SK-N-SH (cell line): Measurements from ENCODE around the gene MAP1LC3B. TPM values are rescaled to one million over a fixed set of nuclear protein-coding genes. Genes with fewer than 3 reads are reported as not detected.

Experiments used
- CTCF ChIA-PET: fragments of 300-600, 350-600 bp; formaldehyde crosslinking; extraction: SDS; loops from one replicate; lab custom pipeline; 2021; lab: Yijun Ruan, JAX
- POLR2A ChIA-PET: fragments of 350-600 bp; sonication (Branson Sonifier 250); formaldehyde crosslinking; extraction: SDS; loops from one replicate; lab custom pipeline; 2020; ENCODE audit warnings: antibody characterized with exemption, inconsistent platforms; lab: Yijun Ruan, JAX
- DNase-seq: peaks from one replicate; pipeline ENCODE4 v3.0.0; 2012
- H2AFZ ChIP-seq: fragments of 200-600 bp; sonication (generic); 2 replicates; pipeline ENCODE4 v1.8.1; 2016; ENCODE audit warnings: antibody characterized with exemption, mild to moderate bottlenecking, low read depth
- H3F3A ChIP-seq: fragments of 200-600 bp; sonication (generic); replicated peaks from 2 replicates; pipeline ENCODE3; 2016; ENCODE audit warnings: antibody characterized with exemption, mild to moderate bottlenecking; ENCODE audit not compliant: insufficient read depth
- H3K27ac ChIP-seq, 2 experiments: fragments of 200-500 bp in 1 of 2; fragments of 200-600 bp in 1 of 2; sonication (Bioruptor generic) in 1 of 2; sonication (generic), shearing (Covaris generic) in 1 of 2; 2 replicates each; pipeline versions ENCODE4 v1.5.1 to v1.6.1; 2014 to 2016; ENCODE audit warnings: low read depth in 2 of 2, inconsistent platforms in 1 of 2, low read length in 1 of 2, mild to moderate bottlenecking in 1 of 2, mixed read lengths in 1 of 2
- H3K27me3 ChIP-seq: fragments of 200-600 bp; sonication (generic), shearing (Covaris generic); 2 replicates; pipeline ENCODE4 v1.6.1; 2016; ENCODE audit warnings: mixed run types; ENCODE audit not compliant: insufficient read depth
- H3K36me3 ChIP-seq, 2 experiments: fragments of 200-500 bp in 1 of 2; fragments of 200-600 bp in 1 of 2; sonication (Bioruptor generic) in 1 of 2; sonication (generic) in 1 of 2; replicated peaks in 1 of 2; 2 replicates each; pipeline versions ENCODE3 to v1.5.1; 2014 to 2016; ENCODE audit warnings: low read length in 1 of 2, mild to moderate bottlenecking in 1 of 2; ENCODE audit not compliant: insufficient read depth in 2 of 2, control insufficient read depth in 1 of 2
- H3K4me1 ChIP-seq, 2 experiments: fragments of 200-500 bp in 1 of 2; fragments of 200-600 bp in 1 of 2; sonication (Bioruptor generic) in 1 of 2; sonication (generic), shearing (Covaris generic) in 1 of 2; 2 replicates each; pipeline versions ENCODE4 v1.5.1 to v1.6.1; 2014 to 2016; ENCODE audit warnings: low read depth in 1 of 2, low read length in 1 of 2, mixed run types in 1 of 2; ENCODE audit not compliant: insufficient read depth in 2 of 2, control insufficient read depth in 1 of 2
- H3K4me2 ChIP-seq: fragments of 200-600 bp; sonication (generic), shearing (Covaris generic); 2 replicates; pipeline ENCODE4 v1.6.1; 2017; ENCODE audit warnings: mixed run types
- H3K4me3 ChIP-seq, 2 experiments: fragments of 200-500 bp in 1 of 2; fragments of 200-600 bp in 1 of 2; sonication (Bioruptor generic) in 1 of 2; sonication (generic), shearing (Covaris generic) in 1 of 2; 2 replicates each; pipeline versions ENCODE4 v1.5.1 to v1.8.1; 2014 to 2016; ENCODE audit warnings: low read depth in 2 of 2, inconsistent platforms in 1 of 2, low read length in 1 of 2, mild to moderate bottlenecking in 1 of 2, mixed read lengths in 1 of 2, moderate library complexity in 1 of 2
- H3K79me2 ChIP-seq: fragments of 200-600 bp; sonication (generic); 2 replicates; pipeline ENCODE4 v1.8.1; 2017; ENCODE audit warnings: mild to moderate bottlenecking; ENCODE audit not compliant: insufficient read depth
- H3K9ac ChIP-seq: fragments of 200-600 bp; sonication (generic); 2 replicates; pipeline ENCODE4 v1.6.1; 2017; ENCODE audit warnings: mixed run types
- H3K9me2 ChIP-seq: fragments of 200-600 bp; sonication (generic); 2 replicates; pipeline ENCODE4 v1.6.1; 2017; ENCODE audit warnings: mixed run types
- H3K9me3 ChIP-seq: fragments of 200-600 bp; sonication (generic); 2 replicates; pipeline ENCODE4 v1.6.1; 2017; ENCODE audit warnings: mixed run types, mild to moderate bottlenecking, moderate library complexity
- H4K20me1 ChIP-seq: fragments of 200-600 bp; sonication (generic); 2 replicates; pipeline ENCODE4 v1.6.1; 2017; ENCODE audit warnings: mild to moderate bottlenecking, mixed run types; ENCODE audit not compliant: insufficient read depth
- EP300 ChIP-seq, 2 experiments: IDR thresholded peaks; 2 replicates each; pipeline versions ENCODE4 v1.4.0 to v1.6.1; 2012; ENCODE audit warnings: borderline replicate concordance in 1 of 2, low read depth in 1 of 2, low read length in 1 of 2
- FOSL2 ChIP-seq: IDR thresholded peaks from 2 replicates; pipeline ENCODE4 v1.4.0; 2012; ENCODE audit warnings: low read depth, mild to moderate bottlenecking, moderate library complexity, borderline replicate concordance
- FOXM1 ChIP-seq: IDR thresholded peaks from 2 replicates; pipeline ENCODE4 v1.4.0; 2012; ENCODE audit warnings: low read depth, mild to moderate bottlenecking
- GABPA ChIP-seq: IDR thresholded peaks from 2 replicates; pipeline ENCODE4 v1.4.0; 2012; ENCODE audit warnings: low read depth, mild to moderate bottlenecking
- GATA2 ChIP-seq: sonication (generic); formaldehyde crosslinking; IDR thresholded peaks from 2 replicates; pipeline ENCODE4 v1.5.0; 2020; ENCODE audit warnings: mild to moderate bottlenecking, missing genetic modification reagents
- JUND ChIP-seq: IDR thresholded peaks from 2 replicates; pipeline ENCODE4 v1.4.0; 2012
- MXI1 ChIP-seq: IDR thresholded peaks from 2 replicates; pipeline ENCODE4 v1.6.1; 2012; ENCODE audit warnings: mild to moderate bottlenecking, low read depth, low read length, improper control_type of control experiment
- NRF1 ChIP-seq: IDR thresholded peaks from 2 replicates; pipeline ENCODE4 v1.6.1; 2012; ENCODE audit warnings: low read depth, mild to moderate bottlenecking, low read length
- TAF1 ChIP-seq: IDR thresholded peaks from 2 replicates; pipeline ENCODE4 v1.6.1; 2012; ENCODE audit warnings: low read depth, mild to moderate bottlenecking, low read length, moderate library complexity, borderline replicate concordance
- TCF12 ChIP-seq: IDR thresholded peaks from 2 replicates; pipeline ENCODE4 v1.4.0; 2012
- YY1 ChIP-seq: IDR thresholded peaks from 2 replicates; pipeline ENCODE4 v1.4.0; 2012; ENCODE audit warnings: low read depth, mild to moderate bottlenecking
- WGBS: methylation state at CpG from one replicate; pipeline ENCODE4 v1.1.6; 2017; ENCODE audit warnings: low lambda C conversion rate; 5-methylcytosine and 5-hydroxymethylcytosine counted together
- polyA plus RNA-seq, 3 experiments: library from polyadenylated mRNA; depleted of rRNA; stranded (reverse); fragments of >200 nt; gene quantifications; 2 replicates each; pipeline ENCODE4 v1.2.3, GENCODE V29; 2012
- TF ChIP-seq, protein P1 (sequence below): IDR thresholded peaks from 2 replicates; pipeline ENCODE4; 2012
- TF ChIP-seq, protein P2 (sequence below): fragments of 150-350 bp; IDR thresholded peaks from 2 replicates; pipeline ENCODE4 v1.6.1; 2016; ENCODE audit warnings: mild to moderate bottlenecking, low read depth, low read length
- TF ChIP-seq, protein P3 (sequence below): fragments of 200-600 bp; sonication (generic); IDR thresholded peaks from 2 replicates; pipeline ENCODE4 v1.6.1; 2017; ENCODE audit warnings: antibody characterized with exemption, mild to moderate bottlenecking, moderate library complexity
- TF ChIP-seq, protein P4 (sequence below): IDR thresholded peaks from 2 replicates; pipeline ENCODE4 v1.4.0; 2012; ENCODE audit warnings: low read depth, borderline replicate concordance
- TF ChIP-seq, protein P5 (sequence below): fragments of 150-350 bp; IDR thresholded peaks from 2 replicates; pipeline ENCODE4 v1.6.1; 2017; ENCODE audit warnings: antibody characterized with exemption, low read length, low read depth, borderline replicate concordance
- TF ChIP-seq, protein P6 (sequence below): IDR thresholded peaks from 2 replicates; pipeline ENCODE4 v1.4.0; 2012; ENCODE audit warnings: low read depth, borderline replicate concordance
- TF ChIP-seq, protein P7 (sequence below): IDR thresholded peaks from 2 replicates; pipeline ENCODE4 v1.4.0; 2012; ENCODE audit warnings: low read depth

MAP1LC3B gene
- polyA plus RNA-seq, 1 of the 3 experiments (the other 2 are of a cell fraction) = 33.7 TPM

DNA sequence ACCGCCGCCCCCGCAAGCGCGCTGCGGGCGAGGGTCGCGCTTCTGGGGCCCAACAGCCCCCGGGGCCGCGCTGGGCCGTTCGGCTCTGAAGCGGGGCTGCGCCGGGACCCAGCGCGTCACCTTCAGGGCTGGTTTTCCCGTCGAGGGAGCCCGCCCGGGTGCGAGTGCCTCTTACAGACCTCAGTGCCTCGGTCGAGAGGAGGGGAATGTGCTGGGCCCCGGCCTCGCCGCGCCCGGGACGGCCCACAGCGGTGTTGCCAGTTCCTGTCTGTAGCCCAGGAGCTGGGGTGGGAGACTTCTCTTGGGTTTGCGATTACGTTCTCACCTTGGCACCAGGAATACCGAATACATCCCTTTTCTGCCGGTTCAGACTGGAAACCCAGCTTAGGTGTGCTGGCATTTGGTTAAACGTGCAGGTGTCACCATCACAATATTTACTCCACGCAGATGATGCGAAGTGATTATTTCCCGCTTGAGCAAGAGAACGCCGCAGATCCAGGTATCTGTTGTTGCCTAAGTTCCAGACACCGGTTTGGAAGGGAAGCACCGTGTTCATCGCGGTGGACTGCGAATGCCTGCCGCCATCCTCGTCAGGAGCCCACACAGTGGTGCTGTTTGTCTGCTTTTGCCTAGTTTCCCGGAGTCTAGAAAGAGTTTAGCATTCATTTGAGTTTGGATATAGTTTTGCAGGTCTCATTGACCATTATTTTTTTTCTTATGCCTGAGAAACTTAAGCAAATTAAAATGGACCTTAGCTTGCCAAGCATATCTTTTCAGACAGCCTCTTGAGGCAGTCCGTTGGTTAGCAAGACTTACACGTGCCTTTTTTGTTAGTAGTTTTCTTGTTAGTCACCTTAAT is 914 bp downstream of the MAP1LC3B start (continued):
- TF ChIP-seq, protein P1, sequence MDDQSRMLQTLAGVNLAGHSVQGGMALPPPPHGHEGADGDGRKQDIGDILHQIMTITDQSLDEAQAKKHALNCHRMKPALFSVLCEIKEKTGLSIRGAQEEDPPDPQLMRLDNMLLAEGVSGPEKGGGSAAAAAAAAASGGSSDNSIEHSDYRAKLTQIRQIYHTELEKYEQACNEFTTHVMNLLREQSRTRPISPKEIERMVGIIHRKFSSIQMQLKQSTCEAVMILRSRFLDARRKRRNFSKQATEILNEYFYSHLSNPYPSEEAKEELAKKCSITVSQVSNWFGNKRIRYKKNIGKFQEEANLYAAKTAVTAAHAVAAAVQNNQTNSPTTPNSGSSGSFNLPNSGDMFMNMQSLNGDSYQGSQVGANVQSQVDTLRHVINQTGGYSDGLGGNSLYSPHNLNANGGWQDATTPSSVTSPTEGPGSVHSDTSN = no peak

DNA sequence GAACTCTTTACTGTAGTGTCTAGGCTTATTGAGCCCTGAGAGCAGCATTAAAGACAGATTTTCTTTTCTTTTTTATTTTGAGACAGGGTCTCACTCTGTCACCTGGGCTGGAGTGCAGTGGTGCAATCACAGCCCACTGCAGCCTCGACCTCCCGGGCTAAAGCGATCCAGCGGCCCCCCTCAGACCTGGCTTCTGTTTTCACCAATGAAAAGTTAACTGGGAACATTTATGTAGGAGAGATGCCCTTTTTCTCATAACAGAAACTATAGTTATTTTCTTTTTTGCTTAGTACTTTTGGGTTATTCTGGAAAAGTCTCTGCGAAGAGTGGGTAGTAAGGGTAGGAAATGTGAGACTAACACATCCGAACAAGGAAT is 1.5 kb downstream of the MAP1LC3B start:
- DNase-seq = no peak
- H3K4me2 ChIP-seq = peak overlapping the region; percentile 85
- H3K9me2 ChIP-seq = no peaks in the 10 kb centered on the region
- peak overlapping the region; percentile 74 to 79 for H3K4me3 ChIP-seq
- peaks cover 61% of the 10 kb centered on the region for H3K79me2 ChIP-seq
- H3K36me3 ChIP-seq = peaks cover under 1 to 4% of the 10 kb centered on the region in 2 experiments
- peak overlapping the region; percentile 66; the same call in 1 of the 2 replicates for H3K9ac ChIP-seq
- H3K9me3 ChIP-seq = no peaks in the 10 kb centered on the region
- CTCF ChIA-PET = interaction anchor here (0.6 to 7.9 kb wide), 25 partner anchors 9 to 376 kb away, joined by 3 to 66 read pairs (median 4); no protein-coding TSS in a partner anchor
- no peak overlapping the region for H2AFZ ChIP-seq
- H3K27me3 ChIP-seq = no peaks in the 10 kb centered on the region
- POLR2A ChIA-PET = interaction anchor here (0.7 to 0.8 kb wide), 2 partner anchors 9 to 77 kb away, joined by 3 read pairs; partner anchors contain the start of gene C16orf95
- H3K4me1 ChIP-seq = peaks cover 13 to 19% of the 10 kb centered on the region in 2 experiments; a peak in 3 of 4 replicates
- H3K27ac ChIP-seq = peak overlapping the region in 1 of 2 experiments; percentile 58; a peak in 1 of 4 replicates
- TF ChIP-seq TCF12 (no peak), JUND (no peak), NRF1 (no peak), TAF1 (no peak), EP300 (IDR thresholded peaks at IDR 0.05; ENCODE audit: borderline replicate concordance in 1 of 2, low read depth in 1 of 2, low read length in 1 of 2) (no peak), GATA2 (CRISPR knock-in tag) (no peak), FOSL2 (no peak), GABPA (no peak), MXI1 (no peak), YY1 (no peak), FOXM1 (no peak)
- TF ChIP-seq, protein P2, sequence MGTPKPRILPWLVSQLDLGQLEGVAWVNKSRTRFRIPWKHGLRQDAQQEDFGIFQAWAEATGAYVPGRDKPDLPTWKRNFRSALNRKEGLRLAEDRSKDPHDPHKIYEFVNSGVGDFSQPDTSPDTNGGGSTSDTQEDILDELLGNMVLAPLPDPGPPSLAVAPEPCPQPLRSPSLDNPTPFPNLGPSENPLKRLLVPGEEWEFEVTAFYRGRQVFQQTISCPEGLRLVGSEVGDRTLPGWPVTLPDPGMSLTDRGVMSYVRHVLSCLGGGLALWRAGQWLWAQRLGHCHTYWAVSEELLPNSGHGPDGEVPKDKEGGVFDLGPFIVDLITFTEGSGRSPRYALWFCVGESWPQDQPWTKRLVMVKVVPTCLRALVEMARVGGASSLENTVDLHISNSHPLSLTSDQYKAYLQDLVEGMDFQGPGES = no peak
- TF ChIP-seq, protein P3, sequence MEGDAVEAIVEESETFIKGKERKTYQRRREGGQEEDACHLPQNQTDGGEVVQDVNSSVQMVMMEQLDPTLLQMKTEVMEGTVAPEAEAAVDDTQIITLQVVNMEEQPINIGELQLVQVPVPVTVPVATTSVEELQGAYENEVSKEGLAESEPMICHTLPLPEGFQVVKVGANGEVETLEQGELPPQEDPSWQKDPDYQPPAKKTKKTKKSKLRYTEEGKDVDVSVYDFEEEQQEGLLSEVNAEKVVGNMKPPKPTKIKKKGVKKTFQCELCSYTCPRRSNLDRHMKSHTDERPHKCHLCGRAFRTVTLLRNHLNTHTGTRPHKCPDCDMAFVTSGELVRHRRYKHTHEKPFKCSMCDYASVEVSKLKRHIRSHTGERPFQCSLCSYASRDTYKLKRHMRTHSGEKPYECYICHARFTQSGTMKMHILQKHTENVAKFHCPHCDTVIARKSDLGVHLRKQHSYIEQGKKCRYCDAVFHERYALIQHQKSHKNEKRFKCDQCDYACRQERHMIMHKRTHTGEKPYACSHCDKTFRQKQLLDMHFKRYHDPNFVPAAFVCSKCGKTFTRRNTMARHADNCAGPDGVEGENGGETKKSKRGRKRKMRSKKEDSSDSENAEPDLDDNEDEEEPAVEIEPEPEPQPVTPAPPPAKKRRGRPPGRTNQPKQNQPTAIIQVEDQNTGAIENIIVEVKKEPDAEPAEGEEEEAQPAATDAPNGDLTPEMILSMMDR = no peak
- TF ChIP-seq, protein P4, sequence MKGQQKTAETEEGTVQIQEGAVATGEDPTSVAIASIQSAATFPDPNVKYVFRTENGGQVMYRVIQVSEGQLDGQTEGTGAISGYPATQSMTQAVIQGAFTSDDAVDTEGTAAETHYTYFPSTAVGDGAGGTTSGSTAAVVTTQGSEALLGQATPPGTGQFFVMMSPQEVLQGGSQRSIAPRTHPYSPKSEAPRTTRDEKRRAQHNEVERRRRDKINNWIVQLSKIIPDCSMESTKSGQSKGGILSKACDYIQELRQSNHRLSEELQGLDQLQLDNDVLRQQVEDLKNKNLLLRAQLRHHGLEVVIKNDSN = no peak
- TF ChIP-seq, protein P5, sequence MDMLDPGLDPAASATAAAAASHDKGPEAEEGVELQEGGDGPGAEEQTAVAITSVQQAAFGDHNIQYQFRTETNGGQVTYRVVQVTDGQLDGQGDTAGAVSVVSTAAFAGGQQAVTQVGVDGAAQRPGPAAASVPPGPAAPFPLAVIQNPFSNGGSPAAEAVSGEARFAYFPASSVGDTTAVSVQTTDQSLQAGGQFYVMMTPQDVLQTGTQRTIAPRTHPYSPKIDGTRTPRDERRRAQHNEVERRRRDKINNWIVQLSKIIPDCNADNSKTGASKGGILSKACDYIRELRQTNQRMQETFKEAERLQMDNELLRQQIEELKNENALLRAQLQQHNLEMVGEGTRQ = no peak
- TF ChIP-seq, protein P6, sequence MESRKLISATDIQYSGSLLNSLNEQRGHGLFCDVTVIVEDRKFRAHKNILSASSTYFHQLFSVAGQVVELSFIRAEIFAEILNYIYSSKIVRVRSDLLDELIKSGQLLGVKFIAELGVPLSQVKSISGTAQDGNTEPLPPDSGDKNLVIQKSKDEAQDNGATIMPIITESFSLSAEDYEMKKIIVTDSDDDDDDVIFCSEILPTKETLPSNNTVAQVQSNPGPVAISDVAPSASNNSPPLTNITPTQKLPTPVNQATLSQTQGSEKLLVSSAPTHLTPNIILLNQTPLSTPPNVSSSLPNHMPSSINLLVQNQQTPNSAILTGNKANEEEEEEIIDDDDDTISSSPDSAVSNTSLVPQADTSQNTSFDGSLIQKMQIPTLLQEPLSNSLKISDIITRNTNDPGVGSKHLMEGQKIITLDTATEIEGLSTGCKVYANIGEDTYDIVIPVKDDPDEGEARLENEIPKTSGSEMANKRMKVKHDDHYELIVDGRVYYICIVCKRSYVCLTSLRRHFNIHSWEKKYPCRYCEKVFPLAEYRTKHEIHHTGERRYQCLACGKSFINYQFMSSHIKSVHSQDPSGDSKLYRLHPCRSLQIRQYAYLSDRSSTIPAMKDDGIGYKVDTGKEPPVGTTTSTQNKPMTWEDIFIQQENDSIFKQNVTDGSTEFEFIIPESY = no peak
- TF ChIP-seq, protein P7, sequence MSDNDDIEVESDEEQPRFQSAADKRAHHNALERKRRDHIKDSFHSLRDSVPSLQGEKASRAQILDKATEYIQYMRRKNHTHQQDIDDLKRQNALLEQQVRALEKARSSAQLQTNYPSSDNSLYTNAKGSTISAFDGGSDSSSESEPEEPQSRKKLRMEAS = no peak
- TF ChIP-seq, protein P1 = no peak
- peaks cover 59% of the 10 kb centered on the region for H4K20me1 ChIP-seq
- H3F3A ChIP-seq = peaks cover 12% of the 10 kb centered on the region
- 86% methylated on average over 6 of the region's 6 CpGs for WGBS
